ENCODE results near the gene ENDOD1. TPM values are rescaled to one million over a fixed set of nuclear protein-coding genes. Genes with fewer than 3 reads are reported as not detected.

ENDOD1 gene
- total RNA-seq: 11.7 and 12.0 TPM in 2 replicates
- total RNA-seq (2013): 36.2 TPM
- polyA plus RNA-seq: 7.0 and 8.6 TPM in 2 replicates
- polyA minus RNA-seq: 23.9 and 27.8 TPM in 2 replicates

DNA sequence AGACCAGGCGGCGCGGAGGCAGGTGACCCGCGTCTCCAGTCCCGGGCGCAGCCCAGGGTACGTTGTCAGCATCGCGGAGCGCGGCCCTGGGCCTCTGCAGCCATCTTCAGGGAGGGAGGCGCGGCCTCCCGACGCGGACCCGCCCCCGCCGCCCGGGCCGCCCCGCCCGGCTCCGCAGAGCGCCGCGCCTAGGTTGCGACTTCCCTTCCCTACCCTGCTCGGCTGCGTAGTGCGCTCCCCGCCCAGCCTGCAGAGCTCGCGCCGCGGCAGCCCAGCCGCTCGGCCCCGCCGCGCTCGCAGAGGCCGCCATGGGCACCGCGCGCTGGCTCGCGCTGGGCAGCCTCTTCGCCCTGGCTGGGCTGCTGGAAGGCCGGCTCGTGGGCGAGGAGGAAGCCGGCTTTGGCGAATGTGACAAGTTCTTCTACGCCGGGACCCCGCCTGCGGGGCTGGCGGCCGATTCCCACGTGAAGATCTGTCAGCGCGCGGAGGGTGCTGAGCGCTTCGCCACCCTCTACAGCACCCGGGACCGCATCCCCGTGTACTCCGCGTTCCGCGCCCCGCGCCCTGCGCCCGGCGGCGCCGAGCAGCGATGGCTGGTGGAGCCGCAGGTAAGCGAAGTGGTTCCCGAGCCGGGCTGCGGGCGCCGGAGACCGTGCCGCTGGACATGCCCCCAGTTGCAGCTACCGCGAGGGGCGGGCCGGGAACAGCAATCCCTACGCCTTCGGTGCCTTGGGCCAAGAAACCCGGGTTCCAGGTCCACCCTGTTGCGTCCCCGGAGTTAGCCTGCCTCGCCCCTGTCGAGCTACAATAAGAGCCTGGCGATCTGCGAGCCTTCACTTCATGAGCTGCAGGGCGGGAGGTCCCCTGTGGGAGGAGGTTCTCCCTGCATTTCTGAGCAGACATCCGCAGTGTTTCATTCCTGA is at the start of gene ENDOD1:
Gene ENDOD1 (plus strand): TSS at position 227 of the 923 bp plus-strand sequence. CDS start 82 bp downstream, at position 309.
- Histone ChIP-seq H3K27ac (ENCODE audit: low read length in 2 of 2) (peak within 1 kb of the TSS; percentile 79 to 94), H3K27me3 (replicated peaks in 1 of 4; ENCODE audit: control extremely low read depth in 1 of 4, control insufficient read depth in 3 of 4, insufficient read depth in 4 of 4, low read length in 3 of 4) (no peaks in the 10 kb centered on the region), H3K9ac (ENCODE audit: low read length) (peak within 1 kb of the TSS; percentile 83), H3K9me3 (ENCODE audit: control extremely low read depth in 1 of 3, control insufficient read depth in 2 of 3, insufficient read depth in 1 of 3, low read length in 2 of 3) (no peaks in the 10 kb centered on the region), H3K36me3 (replicated peaks in 1 of 2; ENCODE audit: control extremely low read depth in 1 of 2, control insufficient read depth in 1 of 2, extremely low read depth in 1 of 2, insufficient read depth in 2 of 2, low read length in 1 of 2) (no peaks in the 10 kb centered on the region), H4K20me1 (ENCODE audit: control insufficient read depth, insufficient read depth, low read length, poor library complexity, severe bottlenecking) (peaks cover 10% of the 10 kb centered on the region), H3K4me2 (replicated peaks; ENCODE audit: low read depth, low read length, poor library complexity, severe bottlenecking) (peak within 1 kb of the TSS; percentile 85), H3K79me2 (ENCODE audit: control insufficient read depth, insufficient read depth, low read length) (peaks cover 49% of the 10 kb centered on the region), H3K4me3 (ENCODE audit: control extremely low read depth in 1 of 5, extremely low read depth in 1 of 5, insufficient read depth in 1 of 5, low read depth in 2 of 5, low read length in 4 of 5) (peak within 1 kb of the TSS; percentile 13 to 82 (median 79)), H3K4me1 (ENCODE audit: control insufficient read depth in 2 of 2, insufficient read depth in 2 of 2, low read length in 2 of 2) (peaks cover 50 to 52% of the 10 kb centered on the region in 2 donors), H2AFZ (ENCODE audit: insufficient read depth, low read depth, low read length, poor library complexity, severe bottlenecking) (peak within 1 kb of the TSS; percentile 95)
- H3K4me3 Mint-ChIP-seq: peak within 1 kb of the TSS; percentile 94
- ChIA-PET CTCF (interaction anchor here (1.0 to 7.0 kb wide), 15 partner anchors 9 to 702 kb away, joined by 3 to 96 read pairs (median 3); partner anchors contain the start of genes SESN3 and SRSF8), POLR2A (interaction anchor here (0.9 to 3.2 kb wide), 8 partner anchors 9 to 700 kb away, joined by 3 to 46 read pairs (median 6); partner anchors contain the start of genes CEP57, CWC15, FAM76B and KDM4D)
- H3K27me3 Mint-ChIP-seq: no peaks in the 10 kb centered on the region
- no peak for TF ChIP-seq EZH2 (IDR thresholded peaks at IDR 0.05; ENCODE audit: borderline replicate concordance, insufficient read depth, low read depth, low read length, poor library complexity, severe bottlenecking)
- TF ChIP-seq, protein P1, sequence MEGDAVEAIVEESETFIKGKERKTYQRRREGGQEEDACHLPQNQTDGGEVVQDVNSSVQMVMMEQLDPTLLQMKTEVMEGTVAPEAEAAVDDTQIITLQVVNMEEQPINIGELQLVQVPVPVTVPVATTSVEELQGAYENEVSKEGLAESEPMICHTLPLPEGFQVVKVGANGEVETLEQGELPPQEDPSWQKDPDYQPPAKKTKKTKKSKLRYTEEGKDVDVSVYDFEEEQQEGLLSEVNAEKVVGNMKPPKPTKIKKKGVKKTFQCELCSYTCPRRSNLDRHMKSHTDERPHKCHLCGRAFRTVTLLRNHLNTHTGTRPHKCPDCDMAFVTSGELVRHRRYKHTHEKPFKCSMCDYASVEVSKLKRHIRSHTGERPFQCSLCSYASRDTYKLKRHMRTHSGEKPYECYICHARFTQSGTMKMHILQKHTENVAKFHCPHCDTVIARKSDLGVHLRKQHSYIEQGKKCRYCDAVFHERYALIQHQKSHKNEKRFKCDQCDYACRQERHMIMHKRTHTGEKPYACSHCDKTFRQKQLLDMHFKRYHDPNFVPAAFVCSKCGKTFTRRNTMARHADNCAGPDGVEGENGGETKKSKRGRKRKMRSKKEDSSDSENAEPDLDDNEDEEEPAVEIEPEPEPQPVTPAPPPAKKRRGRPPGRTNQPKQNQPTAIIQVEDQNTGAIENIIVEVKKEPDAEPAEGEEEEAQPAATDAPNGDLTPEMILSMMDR (IDR thresholded peaks at IDR 0.05): no peak
- peaks cover 59% of the 10 kb centered on the region for H3K4me1 Mint-ChIP-seq
- H3K27ac Mint-ChIP-seq: peak within 1 kb of the TSS; percentile 98
- DNase-seq (peak; percentile 93), ATAC-seq (ENCODE audit: low read depth) (peak; percentile 94)
- no peaks in the 10 kb centered on the region for H3K9me3 Mint-ChIP-seq (ENCODE audit: insufficient read depth)
- WGBS (ENCODE audit: insufficient coverage): under 1% methylated on average over 106 of the region's 106 CpGs
- intact Hi-C loops (cut with micrococcal nuclease): loop anchor here (1.0 to 5.0 kb wide), 7 partner anchors 23 to 699 kb away; partner anchors contain the start of genes ANKRD49, CWC15, FAM76B and KDM4D

Measured in B cell (primary cell).